A549 treated with ZK216348 at 1 μM for 4 hours (cell line): Measurements from ENCODE around the gene TULP1. TPM values are rescaled to one million over a fixed set of nuclear protein-coding genes. Genes with fewer than 3 reads are reported as not detected.

ENCODE experiments used
- total RNA-seq: library from RNA; stranded (reverse); fragments of 200-300 nt; extraction: Qiagen RNA extraction; gene quantifications from 5 replicates; pipeline ENCODE4 v1.2.3, GENCODE V29; 2022; ENCODE audit warnings: low read depth

The TULP1 gene
- total RNA-seq: not detected in 5 replicates

DNA sequence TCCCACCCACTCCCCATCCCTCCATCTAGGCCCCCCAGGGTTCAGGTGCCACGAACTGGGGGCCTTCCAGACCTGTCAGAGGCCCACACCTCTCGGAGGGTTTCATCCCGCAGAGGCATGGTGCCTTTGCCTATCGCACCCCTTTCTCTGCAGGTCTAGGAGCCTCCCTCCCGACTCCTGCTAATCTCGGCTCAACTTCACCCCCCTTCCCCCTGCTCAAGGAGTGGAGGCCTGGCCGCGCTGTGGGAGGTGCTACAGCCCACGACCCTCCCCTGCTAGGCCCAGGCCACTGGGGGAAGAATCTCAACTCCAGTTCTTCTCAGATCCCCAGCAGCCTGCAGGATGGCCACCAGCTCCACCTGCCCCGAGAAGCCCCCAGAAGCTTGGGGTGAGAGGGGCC is at the start of gene TULP1:
Gene TULP1, minus strand, starts transcription at position 157 of the 400 bp plus-strand sequence. Its CDS starts 38 bp downstream, at position 119.

DNA sequence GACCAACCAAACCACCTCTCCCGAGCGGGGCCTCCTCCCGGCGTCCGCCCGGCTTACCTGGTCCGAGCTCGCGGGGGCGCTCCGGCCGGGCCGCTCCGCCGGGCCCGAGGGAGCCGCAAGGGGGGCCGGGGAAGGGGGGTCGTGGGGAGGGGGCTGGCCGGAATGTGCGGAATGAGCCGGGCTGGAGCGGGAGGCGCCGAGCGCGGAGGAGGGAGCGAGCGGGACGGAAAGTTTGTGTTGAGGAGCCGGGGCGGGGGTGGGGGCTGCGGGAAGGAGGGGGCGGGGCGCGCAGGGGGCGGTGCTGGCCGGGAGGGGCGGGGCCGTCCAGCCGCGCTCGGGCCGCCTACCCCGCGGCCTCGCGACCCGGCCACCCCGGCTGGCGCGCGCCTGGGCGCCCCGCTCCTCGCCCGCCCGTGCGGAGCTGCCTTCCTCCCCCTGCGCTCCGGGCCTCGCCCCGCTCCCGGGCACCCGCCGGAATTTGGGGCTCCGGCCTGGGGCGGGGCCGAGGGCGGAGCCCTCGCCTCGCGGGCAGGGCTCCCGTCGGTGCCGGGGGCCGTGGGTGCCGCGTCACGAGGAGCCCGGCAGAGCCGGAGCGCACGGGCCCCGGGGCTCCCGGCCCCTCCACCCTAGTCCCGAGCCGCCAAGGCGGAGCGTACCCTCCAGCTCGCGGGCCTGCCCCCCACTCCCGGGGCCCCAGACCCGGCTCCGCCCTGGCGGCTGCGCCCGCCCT is 15.7 kb downstream of the TULP1 start, which contains the start of gene TEAD3:
Gene TEAD3, minus strand, starts transcription at position 239 of the 730 bp plus-strand sequence.

DNA sequence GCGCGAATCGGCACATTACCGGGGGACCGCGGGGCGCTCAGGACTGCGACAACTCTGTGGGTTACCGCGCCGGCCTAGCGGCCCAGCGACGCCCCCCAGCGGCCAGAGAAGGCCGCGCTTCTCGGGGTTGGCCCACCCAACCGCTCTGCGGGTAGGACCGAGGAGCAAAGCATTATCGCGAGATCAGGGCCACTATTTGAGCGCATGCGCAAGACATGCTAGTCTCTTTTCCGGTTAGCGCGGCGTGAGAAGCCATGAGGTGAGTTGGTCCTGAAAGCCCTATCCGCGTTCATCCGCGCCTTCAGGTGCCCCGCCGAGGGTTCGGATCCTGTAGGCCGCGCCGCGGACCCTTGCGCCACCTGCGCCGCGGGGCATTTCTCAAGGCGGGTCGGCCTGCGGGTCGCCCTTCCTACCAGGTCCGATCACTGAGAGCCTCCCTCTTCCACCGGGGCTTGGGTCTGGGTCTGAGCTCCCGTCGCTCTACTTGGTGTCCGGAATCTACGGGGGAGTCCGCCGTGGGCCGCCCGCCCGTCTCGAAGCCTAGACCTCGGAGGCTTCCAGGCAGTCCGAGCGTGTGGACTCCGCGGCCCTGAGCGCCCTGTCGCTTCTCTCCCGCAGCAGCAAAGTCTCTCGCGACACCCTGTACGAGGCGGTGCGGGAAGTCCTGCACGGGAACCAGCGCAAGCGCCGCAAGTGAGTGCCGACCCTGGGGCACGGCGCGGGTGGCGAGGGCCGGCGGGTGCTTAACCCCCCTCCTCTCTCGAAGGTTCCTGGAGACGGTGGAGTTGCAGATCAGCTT is 44.3 kb downstream of the TULP1 start, which contains the start of gene RPL10A:
Gene RPL10A, plus strand, starts transcription at position 221 of the 799 bp plus-strand sequence. Its CDS starts 34 bp downstream, at position 255.

DNA sequence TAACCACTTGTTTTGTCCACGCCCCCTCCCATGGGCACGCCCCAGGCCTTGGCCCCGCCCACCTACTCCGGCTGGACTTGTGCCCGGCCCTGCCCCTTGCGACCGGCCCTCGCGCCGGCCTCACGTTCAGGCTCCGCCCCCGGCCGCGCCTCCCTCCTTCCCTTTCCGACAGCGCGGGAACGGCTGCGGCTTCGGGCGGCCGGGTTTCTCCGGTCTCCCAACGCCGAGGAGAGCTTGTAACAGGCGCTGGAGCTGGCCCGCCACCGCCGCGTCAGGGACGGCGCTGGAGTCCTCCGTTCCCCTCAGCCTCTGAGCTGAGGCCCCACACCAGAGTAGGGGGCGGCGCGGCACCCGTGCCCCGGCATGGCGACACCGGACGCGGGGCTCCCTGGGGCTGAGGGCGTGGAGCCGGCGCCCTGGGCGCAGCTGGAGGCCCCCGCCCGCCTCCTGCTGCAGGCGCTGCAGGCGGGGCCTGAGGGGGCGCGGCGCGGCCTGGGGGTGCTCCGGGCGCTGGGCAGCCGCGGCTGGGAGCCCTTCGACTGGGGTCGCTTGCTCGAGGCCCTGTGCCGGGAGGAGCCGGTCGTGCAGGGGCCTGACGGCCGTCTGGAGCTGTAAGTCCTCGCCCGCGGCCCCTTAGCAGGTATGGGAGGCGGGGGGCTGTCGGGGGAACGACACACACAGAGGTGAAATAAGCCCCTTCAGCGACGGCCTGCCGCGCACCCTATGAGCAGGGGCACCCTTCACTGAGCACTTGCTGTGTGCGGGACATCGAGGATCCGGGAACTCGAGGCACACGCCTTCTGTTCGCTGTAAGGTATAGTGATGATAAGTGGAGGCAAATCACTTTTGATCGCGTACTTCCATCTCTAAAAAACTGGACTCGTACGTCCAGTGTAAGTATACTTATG is 60.3 kb downstream of the TULP1 start, which contains the start of gene FANCE:
Gene FANCE, plus strand, starts transcription at position 156 of the 908 bp plus-strand sequence. Its CDS starts 208 bp downstream, at position 364.

Other genes with a start within 250 kb of the TULP1 start
- gene DEF6, start 215.1 kb downstream of the TULP1 start, total RNA-seq: 0.07 to 0.18 TPM (median 0.13 TPM) in 3 of 5 replicates, not detected in the others
- gene PPARD, start 170.3 kb downstream of the TULP1 start, total RNA-seq: 4.1 to 7.6 TPM (median 6.0 TPM) in 5 replicates
- gene FANCE, start 60.6 kb downstream of the TULP1 start, total RNA-seq: 2.8 to 3.7 TPM (median 3.2 TPM) in 5 replicates
- gene RPL10A, start 44.5 kb downstream of the TULP1 start, total RNA-seq: 1,342 to 1,550 TPM (median 1,448 TPM) in 5 replicates
- gene TEAD3, start 15.8 kb downstream of the TULP1 start, total RNA-seq: 4.6 to 8.5 TPM (median 6.3 TPM) in 5 replicates
- gene FKBP5, start 176.0 kb upstream of the TULP1 start, total RNA-seq: 54.6 to 94.6 TPM (median 68.1 TPM) in 5 replicates
- gene ARMC12, start 224.1 kb upstream of the TULP1 start, total RNA-seq: 0.22 to 0.96 TPM (median 0.40 TPM) in 4 of 5 replicates, not detected in the other